ENCODE measurements around the gene KIF13A.

The KIF13A gene

GRCh38 chr6:17883665-17884497, 103.6 kb downstream of the KIF13A start:
- H3K27ac Mint-ChIP-seq, result no peak overlapping the region
- peaks cover 8% of the 10 kb centered on the region for H3K4me1 Mint-ChIP-seq (ENCODE audit: low read depth)
- H3K9me3 Mint-ChIP-seq, result no peaks in the 10 kb centered on the region
- H3K36me3 Mint-ChIP-seq (ENCODE audit: low read depth), result no peaks in the 10 kb centered on the region
- no peak overlapping the region for H3K4me3 Mint-ChIP-seq
- no peak for DNase-seq (ENCODE audit: low spot score)
- H3K27me3 Mint-ChIP-seq (ENCODE audit: low read depth), result peaks cover 21% of the 10 kb centered on the region

GRCh38 chr6:17881085-17881858, 106.2 kb downstream of the KIF13A start:
- DNase-seq (ENCODE audit: low spot score), result no peak
- H3K9me3 Mint-ChIP-seq, result no peaks in the 10 kb centered on the region
- H3K4me3 Mint-ChIP-seq, result no peak overlapping the region
- peaks cover 16% of the 10 kb centered on the region for H3K27me3 Mint-ChIP-seq (ENCODE audit: low read depth)
- no peak overlapping the region for H3K27ac Mint-ChIP-seq
- H3K4me1 Mint-ChIP-seq (ENCODE audit: low read depth), result peaks cover 8% of the 10 kb centered on the region
- no peaks in the 10 kb centered on the region for H3K36me3 Mint-ChIP-seq (ENCODE audit: low read depth)

- Mint-ChIP-seq H3K4me1 (ENCODE audit: low read depth) (peaks cover 3% of the 10 kb centered on the region), H3K27ac (no peak overlapping the region), H3K27me3 (ENCODE audit: low read depth) (peaks cover 10% of the 10 kb centered on the region), H3K4me3 (no peak overlapping the region), H3K36me3 (ENCODE audit: low read depth) (no peaks in the 10 kb centered on the region), H3K9me3 (no peaks in the 10 kb centered on the region)
- DNase-seq (ENCODE audit: low spot score), result no peak
These were observed 108.3 kb downstream of the KIF13A start for GRCh38 chr6:17879184-17879583.

GRCh38 chr6:17878734-17879133, 108.7 kb downstream of the KIF13A start:
- no peaks in the 10 kb centered on the region for H3K4me1 Mint-ChIP-seq (ENCODE audit: low read depth)
- H3K9me3 Mint-ChIP-seq, result no peaks in the 10 kb centered on the region
- H3K4me3 Mint-ChIP-seq, result no peak overlapping the region
- peaks cover 7% of the 10 kb centered on the region for H3K27me3 Mint-ChIP-seq (ENCODE audit: low read depth)
- no peaks in the 10 kb centered on the region for H3K36me3 Mint-ChIP-seq (ENCODE audit: low read depth)
- DNase-seq (ENCODE audit: low spot score), result no peak
- no peak overlapping the region for H3K27ac Mint-ChIP-seq

GRCh38 chr6:17877895-17878440, 109.5 kb downstream of the KIF13A start:
- H3K36me3 Mint-ChIP-seq (ENCODE audit: low read depth), result no peaks in the 10 kb centered on the region
- H3K9me3 Mint-ChIP-seq, result no peaks in the 10 kb centered on the region
- H3K27ac Mint-ChIP-seq, result no peak overlapping the region
- H3K4me3 Mint-ChIP-seq, result no peak overlapping the region
- H3K27me3 Mint-ChIP-seq (ENCODE audit: low read depth), result peaks cover 7% of the 10 kb centered on the region
- no peak for DNase-seq (ENCODE audit: low spot score)
- no peaks in the 10 kb centered on the region for H3K4me1 Mint-ChIP-seq (ENCODE audit: low read depth)

GRCh38 chr6:17877196-17877894, 110.1 kb downstream of the KIF13A start:
- Mint-ChIP-seq H3K9me3 (no peaks in the 10 kb centered on the region), H3K27me3 (ENCODE audit: low read depth) (peaks cover 7% of the 10 kb centered on the region), H3K4me3 (no peak overlapping the region), H3K4me1 (ENCODE audit: low read depth) (no peaks in the 10 kb centered on the region), H3K36me3 (ENCODE audit: low read depth) (no peaks in the 10 kb centered on the region), H3K27ac (no peak overlapping the region)
- DNase-seq (ENCODE audit: low spot score), result no peak

- Mint-ChIP-seq H3K27me3 (ENCODE audit: low read depth) (peaks cover 14% of the 10 kb centered on the region), H3K9me3 (no peaks in the 10 kb centered on the region)
These were observed 112.7 kb downstream of the KIF13A start for GRCh38 chr6:17874753-17875152.

GRCh38 chr6:17872908-17873307, 114.5 kb downstream of the KIF13A start:
- no peaks in the 10 kb centered on the region for H3K4me1 Mint-ChIP-seq (ENCODE audit: low read depth)
- H3K36me3 Mint-ChIP-seq (ENCODE audit: low read depth), result no peaks in the 10 kb centered on the region
- H3K27ac Mint-ChIP-seq, result no peak overlapping the region
- no peaks in the 10 kb centered on the region for H3K9me3 Mint-ChIP-seq
- peaks cover 19% of the 10 kb centered on the region for H3K27me3 Mint-ChIP-seq (ENCODE audit: low read depth)
- H3K4me3 Mint-ChIP-seq, result no peak overlapping the region
- DNase-seq (ENCODE audit: low spot score), result no peak

More at GRCh38 chr6:17874753-17875152, 112.7 kb downstream of the KIF13A start:
- no peak for DNase-seq (ENCODE audit: low spot score)
- H3K4me1 Mint-ChIP-seq (ENCODE audit: low read depth), result no peaks in the 10 kb centered on the region
- H3K27ac Mint-ChIP-seq, result no peak overlapping the region
- no peak overlapping the region for H3K4me3 Mint-ChIP-seq
- H3K36me3 Mint-ChIP-seq (ENCODE audit: low read depth), result no peaks in the 10 kb centered on the region

GRCh38 chr6:17871836-17872235, 115.6 kb downstream of the KIF13A start:
- Mint-ChIP-seq H3K36me3 (ENCODE audit: low read depth) (no peaks in the 10 kb centered on the region), H3K27me3 (ENCODE audit: low read depth) (peaks cover 24% of the 10 kb centered on the region), H3K27ac (no peak overlapping the region), H3K4me1 (ENCODE audit: low read depth) (no peaks in the 10 kb centered on the region), H3K9me3 (no peaks in the 10 kb centered on the region), H3K4me3 (no peak overlapping the region)
- no peak for DNase-seq (ENCODE audit: low spot score)

- no peaks in the 10 kb centered on the region for H3K36me3 Mint-ChIP-seq (ENCODE audit: low read depth)
- no peak overlapping the region for H3K4me3 Mint-ChIP-seq
- no peak overlapping the region for H3K27ac Mint-ChIP-seq
- no peaks in the 10 kb centered on the region for H3K9me3 Mint-ChIP-seq
- DNase-seq (ENCODE audit: low spot score), result no peak
- H3K4me1 Mint-ChIP-seq (ENCODE audit: low read depth), result no peaks in the 10 kb centered on the region
- H3K27me3 Mint-ChIP-seq (ENCODE audit: low read depth), result peaks cover 22% of the 10 kb centered on the region
These were observed 116.3 kb downstream of the KIF13A start for GRCh38 chr6:17871189-17871519.

- no peak overlapping the region for H3K4me3 Mint-ChIP-seq
- H3K27ac Mint-ChIP-seq, result no peak overlapping the region
- H3K4me1 Mint-ChIP-seq (ENCODE audit: low read depth), result no peaks in the 10 kb centered on the region
- no peaks in the 10 kb centered on the region for H3K9me3 Mint-ChIP-seq
- no peaks in the 10 kb centered on the region for H3K36me3 Mint-ChIP-seq (ENCODE audit: low read depth)
- H3K27me3 Mint-ChIP-seq (ENCODE audit: low read depth), result peaks cover 25% of the 10 kb centered on the region
- no peak for DNase-seq (ENCODE audit: low spot score)
These were observed 116.9 kb downstream of the KIF13A start for GRCh38 chr6:17870300-17871188.

- no peak overlapping the region for H3K4me3 Mint-ChIP-seq
- DNase-seq (ENCODE audit: low spot score), result no peak
- no peaks in the 10 kb centered on the region for H3K4me1 Mint-ChIP-seq (ENCODE audit: low read depth)
- H3K27me3 Mint-ChIP-seq (ENCODE audit: low read depth), result peaks cover 25% of the 10 kb centered on the region
- no peak overlapping the region for H3K27ac Mint-ChIP-seq
- no peaks in the 10 kb centered on the region for H3K9me3 Mint-ChIP-seq
- no peaks in the 10 kb centered on the region for H3K36me3 Mint-ChIP-seq (ENCODE audit: low read depth)
These were observed 117.7 kb downstream of the KIF13A start for GRCh38 chr6:17869753-17870050.

- peaks cover 25% of the 10 kb centered on the region for H3K27me3 Mint-ChIP-seq (ENCODE audit: low read depth)
- no peaks in the 10 kb centered on the region for H3K9me3 Mint-ChIP-seq
- no peak overlapping the region for H3K4me3 Mint-ChIP-seq
- H3K36me3 Mint-ChIP-seq (ENCODE audit: low read depth), result no peaks in the 10 kb centered on the region
- no peaks in the 10 kb centered on the region for H3K4me1 Mint-ChIP-seq (ENCODE audit: low read depth)
- no peak for DNase-seq (ENCODE audit: low spot score)
- no peak overlapping the region for H3K27ac Mint-ChIP-seq
These were observed 118.3 kb downstream of the KIF13A start for GRCh38 chr6:17869010-17869752.
